GM12873 (cell line): ENCODE measurements around the gene CD22.

Experiments used
- CTCF ChIP-seq: IDR thresholded peaks from 2 replicates; pipeline ENCODE4 v1.5.1; 2012; ENCODE audit warnings: low read depth, mild to moderate bottlenecking, moderate library complexity, low read length, control low read depth; ENCODE audit not compliant: insufficient read depth; ENCODE audit errors: missing control alignments

CD22 gene

DNA sequence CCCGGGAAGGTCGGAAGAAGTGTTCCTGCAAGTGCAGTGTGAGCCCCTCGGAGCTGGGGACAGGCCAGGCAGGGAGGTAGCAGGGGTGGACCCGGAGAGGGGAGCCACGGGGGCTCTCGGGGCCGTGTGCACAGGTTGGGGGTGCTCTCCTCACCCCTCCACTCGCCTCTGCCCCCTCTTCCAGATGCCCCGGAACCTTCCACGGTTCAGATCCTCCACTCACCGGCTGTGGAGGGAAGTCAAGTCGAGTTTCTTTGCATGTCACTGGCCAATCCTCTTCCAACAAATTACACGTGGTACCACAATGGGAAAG, 9.0 kb downstream of the CD22 start:
- TF ChIP-seq CTCF = no peak

DNA sequence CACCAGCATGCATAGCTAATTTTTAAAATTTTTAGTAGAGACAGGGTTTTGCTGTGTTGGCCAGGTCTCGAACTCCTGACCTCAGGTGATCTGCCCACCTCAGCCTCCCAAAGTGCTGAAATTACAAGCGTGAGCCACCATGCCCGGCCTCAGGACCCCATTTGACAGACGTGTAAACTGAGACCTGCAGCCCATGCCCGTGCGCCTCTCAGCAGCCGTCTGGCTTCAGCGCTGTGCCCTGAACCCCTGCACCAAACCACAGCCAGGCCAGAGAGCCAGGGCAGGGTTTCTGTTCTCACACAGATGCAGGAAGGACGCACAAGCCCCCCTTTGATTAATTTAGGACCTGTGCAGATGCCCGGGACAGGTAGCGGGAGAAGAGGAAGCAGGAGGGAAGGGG, 11.4 kb downstream of the CD22 start:
- TF ChIP-seq CTCF = no peak

- no peak for TF ChIP-seq CTCF
Observed at GRCh38 chr19:35341006-35341405, 12.0 kb downstream of the CD22 start.

DNA sequence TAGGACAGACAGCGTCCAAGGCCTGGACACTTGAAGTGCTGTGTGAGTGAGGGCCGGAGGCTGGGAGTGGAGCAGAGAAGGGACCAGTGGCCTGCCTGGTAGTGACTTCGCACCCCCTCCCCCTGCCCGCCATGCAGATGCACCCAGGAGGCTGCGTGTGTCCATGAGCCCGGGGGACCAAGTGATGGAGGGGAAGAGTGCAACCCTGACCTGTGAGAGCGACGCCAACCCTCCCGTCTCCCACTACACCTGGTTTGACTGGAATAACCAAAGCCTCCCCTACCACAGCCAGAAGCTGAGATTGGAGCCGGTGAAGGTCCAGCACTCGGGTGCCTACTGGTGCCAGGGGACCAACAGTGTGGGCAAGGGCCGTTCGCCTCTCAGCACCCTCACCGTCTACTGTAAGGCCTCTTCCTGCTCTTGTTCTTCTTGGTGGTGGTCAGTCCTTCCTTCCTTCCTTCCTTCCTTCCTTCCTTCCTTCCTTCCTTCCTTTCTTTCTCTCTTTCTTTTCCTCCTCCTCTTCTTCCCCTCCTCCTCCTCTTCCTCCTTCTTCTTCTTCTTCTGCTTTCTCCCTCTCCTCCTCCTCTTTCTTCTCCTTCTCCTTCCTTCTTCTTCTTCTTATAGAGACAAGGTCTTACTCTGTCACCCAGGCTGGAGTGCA, 12.7 kb downstream of the CD22 start:
- no peak for TF ChIP-seq CTCF

DNA sequence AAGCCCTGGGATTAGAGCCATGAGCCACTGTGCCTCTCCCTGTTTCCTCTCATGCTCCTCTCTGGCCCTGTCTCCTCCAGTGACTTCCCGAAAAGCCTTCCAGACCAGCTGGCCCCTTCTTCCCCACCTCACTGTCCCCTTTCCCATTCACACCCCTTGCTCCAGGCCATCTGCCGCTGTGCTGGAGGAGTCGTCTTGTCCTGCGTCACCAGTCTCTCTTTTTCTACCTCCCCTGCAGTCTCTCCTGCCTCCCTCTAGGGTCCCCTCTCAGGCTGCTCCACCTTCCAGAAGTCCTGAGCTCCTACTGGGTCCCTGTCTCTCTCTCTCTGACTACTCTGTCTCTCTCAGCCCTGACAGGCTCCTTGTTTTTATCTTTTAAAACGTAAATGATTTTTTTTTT, 13.4 kb downstream of the CD22 start:
- TF ChIP-seq CTCF = no peak

- no peak for TF ChIP-seq CTCF
Observed at GRCh38 chr19:35344511-35345031, 15.6 kb downstream of the CD22 start.

- TF ChIP-seq CTCF = no peak
Observed at GRCh38 chr19:35345671-35346111, 16.7 kb downstream of the CD22 start.
